HFFc6 (cell line): Measurements from ENCODE around the gene MYO18A. TPM values are rescaled to one million over a fixed set of nuclear protein-coding genes. Genes with fewer than 3 reads are reported as not detected.
"Not testable (repeated sequence)": the region's sequence is repeated elsewhere in the genome, so short reads cannot be mapped to it uniquely, and the experiment has no call there.

Source experiments
- DNase-seq: peaks from one replicate; pipeline ENCODE4 v3.0.0-alpha.2; 2018
- H3K27ac Mint-ChIP-seq: 2 replicates; pipeline ENCODE4 v1.8.0; 2020; ENCODE audit warnings: mild to moderate bottlenecking, mixed read lengths
- H3K27me3 Mint-ChIP-seq: 2 replicates; pipeline ENCODE4 v1.8.0; 2021; ENCODE audit warnings: mild to moderate bottlenecking, moderate library complexity, mixed read lengths; ENCODE audit not compliant: insufficient read depth
- H3K36me3 Mint-ChIP-seq: 2 replicates; pipeline ENCODE4 v1.8.0; 2021; ENCODE audit warnings: low read depth, mixed read lengths
- H3K4me1 Mint-ChIP-seq: 2 replicates; pipeline ENCODE4 v1.8.0; 2020; ENCODE audit warnings: low read depth, mixed read lengths
- H3K4me3 Mint-ChIP-seq: 2 replicates; pipeline ENCODE4 v1.8.0; 2020; ENCODE audit warnings: mild to moderate bottlenecking, moderate library complexity, mixed read lengths
- H3K9me3 Mint-ChIP-seq: 2 replicates; pipeline ENCODE4 v1.8.0; 2020; ENCODE audit warnings: mild to moderate bottlenecking, mixed read lengths
- total RNA-seq, 6 experiments: library from RNA; stranded (reverse); fragmentation: NEBNext Ultra II Directional; extraction: Animal tissue kit (Norgen Biotek cat#: 25700); gene quantifications; 2 replicates in 1 of 6; 3 replicates in 5 of 6; pipeline ENCODE4 v1.2.3, GENCODE V29; 2021
- TF ChIP-seq, protein P1 (sequence below): fragments of 200-600 bp; sonication (generic); IDR thresholded peaks from 2 replicates; pipeline ENCODE4 v1.5.0; 2021; ENCODE audit warnings: antibody characterized with exemption, mild to moderate bottlenecking

The MYO18A gene
- total RNA-seq, 6 experiments from 2014 or later = 39.2 to 57.7 (median 42.9) TPM

DNA sequence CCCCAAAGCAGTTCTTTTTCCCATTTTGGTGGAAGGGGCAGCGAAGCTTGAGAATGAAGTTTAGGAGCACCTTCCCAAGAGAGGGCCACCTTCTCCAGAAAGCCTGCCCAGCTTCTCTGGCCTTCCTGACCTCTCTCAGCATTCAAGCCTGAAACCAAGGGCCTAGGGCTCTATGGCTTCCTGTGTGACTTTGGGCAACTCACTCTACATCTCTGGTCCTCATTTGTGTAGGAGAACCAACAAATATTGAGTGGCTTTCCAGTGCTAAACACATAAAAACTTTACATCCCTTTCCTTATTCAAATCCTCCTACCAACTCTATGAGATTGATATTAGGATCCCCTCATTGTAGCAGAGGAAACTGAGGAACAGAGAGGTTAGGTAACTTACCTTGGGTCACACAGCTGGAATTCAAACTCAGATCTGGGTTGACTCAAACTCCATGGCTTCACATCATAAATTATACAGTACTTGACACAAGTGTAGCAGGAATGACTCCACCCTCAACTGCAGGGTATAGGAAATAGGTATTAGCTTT is 32.0 kb upstream of the MYO18A start:
- Mint-ChIP-seq H3K27me3 (peaks cover 5% of the 10 kb centered on the region; the same call in 1 of the 2 replicates), H3K4me1 (peaks cover 36% of the 10 kb centered on the region), H3K9me3 (no peaks in the 10 kb centered on the region), H3K27ac (no peak overlapping the region), H3K36me3 (no peaks in the 10 kb centered on the region), H3K4me3 (no peak overlapping the region)
- no peak for DNase-seq
- TF ChIP-seq, protein P1, sequence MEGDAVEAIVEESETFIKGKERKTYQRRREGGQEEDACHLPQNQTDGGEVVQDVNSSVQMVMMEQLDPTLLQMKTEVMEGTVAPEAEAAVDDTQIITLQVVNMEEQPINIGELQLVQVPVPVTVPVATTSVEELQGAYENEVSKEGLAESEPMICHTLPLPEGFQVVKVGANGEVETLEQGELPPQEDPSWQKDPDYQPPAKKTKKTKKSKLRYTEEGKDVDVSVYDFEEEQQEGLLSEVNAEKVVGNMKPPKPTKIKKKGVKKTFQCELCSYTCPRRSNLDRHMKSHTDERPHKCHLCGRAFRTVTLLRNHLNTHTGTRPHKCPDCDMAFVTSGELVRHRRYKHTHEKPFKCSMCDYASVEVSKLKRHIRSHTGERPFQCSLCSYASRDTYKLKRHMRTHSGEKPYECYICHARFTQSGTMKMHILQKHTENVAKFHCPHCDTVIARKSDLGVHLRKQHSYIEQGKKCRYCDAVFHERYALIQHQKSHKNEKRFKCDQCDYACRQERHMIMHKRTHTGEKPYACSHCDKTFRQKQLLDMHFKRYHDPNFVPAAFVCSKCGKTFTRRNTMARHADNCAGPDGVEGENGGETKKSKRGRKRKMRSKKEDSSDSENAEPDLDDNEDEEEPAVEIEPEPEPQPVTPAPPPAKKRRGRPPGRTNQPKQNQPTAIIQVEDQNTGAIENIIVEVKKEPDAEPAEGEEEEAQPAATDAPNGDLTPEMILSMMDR = no peak

GRCh38 chr17:29210879-29211278 is 30.7 kb upstream of the MYO18A start:
- Mint-ChIP-seq H3K27me3 (peaks cover 5% of the 10 kb centered on the region; the same call in 1 of the 2 replicates), H3K4me3 (no peak overlapping the region), H3K27ac (no peak overlapping the region), H3K36me3 (no peaks in the 10 kb centered on the region), H3K9me3 (no peaks in the 10 kb centered on the region), H3K4me1 (peaks cover 24% of the 10 kb centered on the region)
- TF ChIP-seq, protein P1 = no peak
- DNase-seq = no peak

DNA sequence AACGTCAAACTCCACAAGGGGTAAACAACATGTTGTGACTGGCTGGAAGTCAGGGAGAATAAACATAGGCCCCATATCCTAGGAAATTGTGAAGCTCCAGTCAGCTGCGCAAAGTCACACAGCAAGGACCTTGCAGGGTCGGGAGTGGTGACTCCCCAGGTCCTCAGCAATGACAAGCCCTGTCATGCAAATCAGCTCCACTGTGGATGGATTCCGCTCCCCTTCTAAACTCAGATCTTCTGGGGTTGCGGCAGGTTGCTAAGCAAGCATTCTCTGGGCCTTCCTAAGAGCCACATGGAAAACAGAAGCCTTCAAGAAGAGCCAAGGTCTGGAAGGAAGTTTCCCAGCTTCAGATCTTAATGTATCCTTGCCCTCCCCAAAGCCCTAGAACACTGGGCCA is 28.9 kb upstream of the MYO18A start:
- Mint-ChIP-seq H3K27ac (no peak overlapping the region), H3K4me1 (peaks cover 17% of the 10 kb centered on the region), H3K27me3 (peaks cover 8% of the 10 kb centered on the region), H3K9me3 (no peaks in the 10 kb centered on the region), H3K4me3 (no peak overlapping the region), H3K36me3 (no peaks in the 10 kb centered on the region)
- TF ChIP-seq, protein P1 = no peak
- DNase-seq = no peak

- Mint-ChIP-seq H3K4me3 (no peak overlapping the region), H3K27ac (no peak overlapping the region), H3K9me3 (no peaks in the 10 kb centered on the region), H3K36me3 (no peaks in the 10 kb centered on the region), H3K27me3 (peaks cover 8% of the 10 kb centered on the region), H3K4me1 (peaks cover 14% of the 10 kb centered on the region)
- DNase-seq = no peak
- TF ChIP-seq, protein P1 = no peak
Observed at GRCh38 chr17:29207975-29208374, 27.8 kb upstream of the MYO18A start.

DNA sequence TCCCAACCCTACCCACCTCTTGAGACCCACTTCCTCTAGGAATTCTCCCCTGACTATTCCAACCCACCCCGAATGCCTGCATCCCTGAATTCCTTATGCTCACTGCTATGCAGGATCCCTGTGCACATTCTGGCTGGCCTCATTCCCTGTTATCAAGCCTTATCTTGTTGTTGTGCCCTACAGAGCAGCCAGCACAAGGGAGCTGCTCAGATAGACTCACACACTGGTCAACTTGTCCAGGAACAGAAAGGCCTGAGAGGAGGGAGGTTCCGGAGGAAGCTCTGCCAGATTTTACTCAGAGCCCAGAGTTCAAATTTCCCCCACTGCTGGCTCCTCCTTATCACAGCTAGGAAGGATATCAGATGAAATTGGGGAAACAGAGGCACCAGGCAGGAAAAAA is 24.8 kb upstream of the MYO18A start:
- no peak for DNase-seq
- no peak overlapping the region for H3K27ac Mint-ChIP-seq
- peaks cover 7% of the 10 kb centered on the region; the same call in 1 of the 2 replicates for H3K4me1 Mint-ChIP-seq
- no peak overlapping the region for H3K4me3 Mint-ChIP-seq
- TF ChIP-seq, protein P1 = no peak
- H3K9me3 Mint-ChIP-seq = no peaks in the 10 kb centered on the region
- H3K36me3 Mint-ChIP-seq = no peaks in the 10 kb centered on the region
- peaks cover 8% of the 10 kb centered on the region for H3K27me3 Mint-ChIP-seq

- H3K4me3 Mint-ChIP-seq = not testable (repeated sequence)
Observed at GRCh38 chr17:29204068-29204804, 24.0 kb upstream of the MYO18A start.

More at GRCh38 chr17:29204068-29204804, 24.0 kb upstream of the MYO18A start:
- not testable (repeated sequence) for H3K27ac Mint-ChIP-seq, H3K27me3 Mint-ChIP-seq, H3K36me3 Mint-ChIP-seq, H3K9me3 Mint-ChIP-seq, DNase-seq, H3K4me1 Mint-ChIP-seq
